Measurements from ENCODE around the gene CERS6.

GRCh38 chr2:168514692-168515091 lies 58.6 kb downstream of the CERS6 start:
- TF ChIP-seq CTCF (optimal IDR thresholded peaks at IDR 0.05 in 1 of 3, IDR thresholded peaks at IDR 0.05 in 1 of 3, conservative IDR thresholded peaks at IDR 0.05 in 1 of 3; ENCODE audit: extremely low read depth in 1 of 3, insufficient read depth in 2 of 3, low read length in 3 of 3) = no peak
- TF ChIP-seq EZH2 (IDR thresholded peaks at IDR 0.05; ENCODE audit: low read length) = no peak
